Neuron (in vitro differentiated cells): Measurements from ENCODE around the gene PLA2G12A.

Experiments
- H2AFZ ChIP-seq: one replicate; pipeline ENCODE4 v1.6.1; 2013; ENCODE audit warnings: low read depth, mild to moderate bottlenecking, inconsistent platforms, low read length, moderate library complexity
- H3K27me3 ChIP-seq: one replicate; pipeline ENCODE4 v1.6.1; 2013; ENCODE audit warnings: low read length; ENCODE audit not compliant: insufficient read depth
- H3K36me3 ChIP-seq: one replicate; pipeline ENCODE4 v1.6.1; 2013; ENCODE audit warnings: low read length; ENCODE audit not compliant: insufficient read depth
- H3K4me1 ChIP-seq: one replicate; pipeline ENCODE4 v1.6.1; 2013; ENCODE audit warnings: low read length; ENCODE audit not compliant: insufficient read depth
- H3K4me3 ChIP-seq: 2 replicates; pipeline ENCODE4 v1.5.1; 2013; ENCODE audit warnings: mild to moderate bottlenecking, low read length, moderate library complexity
- H3K9me3 ChIP-seq: one replicate; pipeline ENCODE4 v1.6.1; 2013; ENCODE audit warnings: low read length

The PLA2G12A gene

DNA sequence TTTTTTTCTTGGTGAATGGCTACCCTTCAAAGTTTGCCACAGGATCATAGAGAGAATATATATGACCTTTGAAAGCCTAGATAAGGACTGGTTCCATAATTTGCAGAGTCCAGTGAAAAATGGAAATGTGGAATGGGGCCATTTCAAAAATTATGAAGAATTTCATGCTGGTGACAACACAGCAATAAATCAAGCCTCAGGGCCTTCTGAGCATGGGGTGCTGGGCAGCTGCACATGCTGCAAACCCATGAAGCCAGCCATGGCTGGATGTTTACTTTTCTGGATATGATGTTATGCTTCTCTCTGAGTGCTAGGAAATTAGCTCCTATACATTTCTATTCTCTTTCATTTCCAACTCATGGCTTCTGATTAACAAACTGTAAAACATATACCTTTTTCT lies 16.0 kb upstream of the PLA2G12A start:
- Histone ChIP-seq H3K4me1 (no peaks in the 10 kb centered on the region), H3K4me3 (no peak overlapping the region), H3K27me3 (peaks cover 16% of the 10 kb centered on the region), H3K9me3 (no peaks in the 10 kb centered on the region), H3K36me3 (no peaks in the 10 kb centered on the region), H2AFZ (no peak overlapping the region)

DNA sequence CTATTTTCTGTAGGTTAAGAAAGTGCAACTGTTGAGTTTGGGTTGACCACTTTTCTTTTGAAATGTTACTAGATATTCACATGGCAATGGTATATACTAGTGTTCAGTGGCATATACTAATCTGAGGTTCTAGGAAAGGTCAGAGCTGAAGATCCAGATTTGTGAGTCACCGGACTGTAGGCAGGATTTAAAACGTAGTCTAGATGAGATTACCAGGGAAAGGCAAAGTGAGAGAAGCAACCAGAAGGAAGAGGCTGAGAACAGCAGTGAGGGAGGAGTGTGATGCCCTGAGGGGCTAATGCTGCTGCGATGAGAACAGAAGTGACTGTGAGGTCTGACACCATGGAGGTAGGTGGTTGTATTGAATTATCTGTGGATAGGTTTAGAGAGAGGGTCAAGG lies 9.7 kb upstream of the PLA2G12A start:
- Histone ChIP-seq H3K9me3 (no peaks in the 10 kb centered on the region), H2AFZ (no peak overlapping the region), H3K36me3 (no peaks in the 10 kb centered on the region), H3K4me3 (no peak overlapping the region), H3K4me1 (no peaks in the 10 kb centered on the region), H3K27me3 (peaks cover 21% of the 10 kb centered on the region)

DNA sequence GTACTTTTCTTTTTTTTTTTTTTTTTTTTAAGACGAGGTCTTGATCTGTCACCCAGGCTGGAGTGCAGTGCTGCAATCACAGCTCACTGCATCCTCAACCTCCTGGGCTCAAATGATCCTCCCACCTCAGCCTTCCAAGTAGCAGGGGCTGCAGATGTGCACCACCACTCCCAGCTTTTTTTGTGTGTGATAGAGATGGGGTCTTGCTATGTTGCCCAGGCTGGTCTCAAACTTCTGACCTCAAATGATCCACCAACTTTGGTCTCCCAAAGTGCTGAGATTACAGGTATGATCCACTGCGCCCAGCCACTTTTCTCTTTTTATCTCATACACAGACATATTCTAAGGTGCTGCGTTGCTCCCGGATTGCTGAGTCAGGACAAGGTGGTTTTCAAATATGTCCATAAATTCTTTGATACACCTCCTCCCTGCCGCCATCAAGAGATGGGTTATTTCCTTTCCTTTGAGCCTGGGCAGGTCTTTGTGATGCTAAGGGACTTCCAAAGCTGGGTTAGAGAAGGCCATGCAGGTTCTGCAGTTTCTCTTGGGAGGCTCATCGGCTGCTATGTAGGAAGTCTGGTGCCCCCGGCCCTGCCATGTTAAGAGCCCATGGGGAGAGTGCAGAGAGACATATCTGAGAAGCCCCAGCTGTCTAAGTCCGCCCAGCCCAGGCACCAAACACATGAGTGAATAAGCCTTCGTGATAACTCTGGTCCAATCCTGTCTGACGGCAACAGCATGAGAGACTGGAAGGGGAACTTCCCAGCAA lies 8.4 kb upstream of the PLA2G12A start:
- Histone ChIP-seq H3K4me3 (no peak overlapping the region), H3K36me3 (no peaks in the 10 kb centered on the region), H2AFZ (no peak overlapping the region), H3K27me3 (peaks cover 14% of the 10 kb centered on the region), H3K9me3 (no peaks in the 10 kb centered on the region), H3K4me1 (no peaks in the 10 kb centered on the region)

DNA sequence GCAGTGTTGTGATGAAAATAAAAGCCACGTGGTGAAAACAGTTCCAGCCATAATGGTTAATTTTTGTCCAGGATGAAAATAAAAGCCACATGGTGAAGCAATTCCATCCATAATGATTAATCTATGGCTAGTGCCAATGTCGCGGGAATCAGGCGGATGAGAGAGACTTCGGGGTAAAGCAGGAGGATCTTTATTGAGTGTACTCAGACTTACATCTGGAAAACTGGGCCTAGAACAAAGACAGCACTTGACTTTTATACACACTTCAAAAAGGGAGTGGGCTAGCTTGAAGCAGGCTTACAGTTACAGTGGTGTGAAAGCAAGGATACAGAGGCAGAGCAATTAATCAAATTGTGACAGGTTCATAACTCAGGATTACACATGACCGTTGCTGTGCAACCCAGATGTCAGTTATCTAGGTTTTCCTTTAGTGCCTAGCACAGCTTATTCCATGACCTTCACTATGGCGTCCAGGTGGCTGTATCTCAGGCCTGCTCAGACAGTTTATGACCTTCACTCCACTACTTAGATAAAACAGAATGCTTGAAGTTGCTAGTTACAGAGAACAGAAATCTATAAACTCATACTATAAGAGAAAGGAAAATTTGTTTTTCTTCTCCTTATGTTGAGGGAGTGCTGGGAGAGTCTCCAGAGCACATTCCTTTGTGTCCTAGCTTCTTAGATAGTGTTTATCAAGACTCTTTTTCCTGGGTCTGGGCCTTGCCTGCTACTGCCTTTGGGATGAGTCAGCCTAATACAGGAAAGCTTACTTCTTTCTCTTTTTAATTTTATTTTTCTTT lies 5.9 kb upstream of the PLA2G12A start:
- H3K27me3 ChIP-seq: peaks cover 14% of the 10 kb centered on the region
- H3K9me3 ChIP-seq: no peaks in the 10 kb centered on the region
- no peak overlapping the region for H2AFZ ChIP-seq
- no peaks in the 10 kb centered on the region for H3K4me1 ChIP-seq
- H3K36me3 ChIP-seq: no peaks in the 10 kb centered on the region
- H3K4me3 ChIP-seq: no peak overlapping the region

DNA sequence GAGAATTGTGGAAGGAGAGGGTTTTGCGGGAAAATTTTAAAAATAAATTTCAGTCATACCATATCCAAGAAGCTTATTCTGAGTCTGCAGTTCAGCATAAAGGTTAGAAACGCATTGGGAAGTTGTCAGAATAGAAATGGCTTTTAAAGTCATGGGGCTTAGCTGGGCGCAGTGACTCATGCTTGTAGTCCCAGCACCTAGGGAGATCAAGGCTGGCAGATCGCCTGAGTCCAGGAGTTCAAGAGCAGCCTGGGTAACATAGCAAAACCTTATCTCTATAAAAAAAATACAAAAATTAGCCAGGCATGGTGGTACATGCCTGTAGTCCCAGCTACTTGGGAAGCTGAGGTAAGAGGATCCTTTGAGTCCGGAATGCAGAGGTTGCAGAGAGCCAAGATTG lies 3.9 kb upstream of the PLA2G12A start:
- no peak overlapping the region for H2AFZ ChIP-seq
- H3K4me1 ChIP-seq: peaks cover 10% of the 10 kb centered on the region
- H3K4me3 ChIP-seq: no peak overlapping the region
- no peaks in the 10 kb centered on the region for H3K36me3 ChIP-seq
- peaks cover 14% of the 10 kb centered on the region for H3K27me3 ChIP-seq
- H3K9me3 ChIP-seq: no peaks in the 10 kb centered on the region

DNA sequence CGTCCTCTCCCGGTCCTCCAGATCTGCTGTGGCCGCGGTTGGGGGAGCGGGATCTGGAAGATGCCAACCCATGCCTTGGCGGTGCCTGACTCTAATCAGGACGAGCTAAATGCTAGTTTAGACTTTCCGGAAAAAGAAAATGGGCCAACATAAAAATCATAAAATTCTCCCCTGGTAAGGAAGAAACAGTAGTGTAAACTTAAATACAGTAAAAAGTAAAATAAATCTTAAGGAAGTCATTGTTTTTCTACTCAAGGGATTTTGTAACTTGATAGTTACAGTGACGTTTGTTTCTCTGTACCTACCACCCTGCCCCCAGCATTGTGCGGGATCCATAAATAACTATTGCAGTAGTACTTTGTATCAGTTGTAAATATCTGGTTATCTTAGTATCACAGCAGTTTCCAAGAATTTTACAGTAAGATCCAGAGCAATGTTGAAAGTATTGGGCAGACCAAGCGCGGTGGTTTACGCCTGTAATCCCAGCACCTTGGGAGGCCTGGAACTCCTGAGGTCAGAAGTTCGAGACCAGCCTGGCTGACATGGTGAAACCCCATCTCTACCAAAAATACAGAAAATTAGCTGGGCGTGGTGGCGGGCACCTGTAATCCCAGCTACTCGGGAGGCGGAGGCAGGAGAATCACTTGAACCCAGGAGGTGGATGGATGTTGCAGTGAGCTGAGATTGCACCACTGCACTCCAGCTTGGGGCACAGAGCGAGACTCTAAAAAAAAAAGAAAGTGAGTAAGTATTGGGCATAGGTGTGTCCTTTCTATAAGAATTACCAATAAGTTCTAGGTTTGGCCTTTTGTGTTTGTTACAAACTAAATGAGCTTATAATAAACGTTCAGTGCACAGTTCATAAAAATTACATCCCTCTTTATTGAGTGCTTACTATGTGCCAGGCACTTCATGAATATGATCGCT lies 1.0 kb upstream of the PLA2G12A start:
- Histone ChIP-seq H2AFZ (peak overlapping the region; percentile 99), H3K36me3 (no peaks in the 10 kb centered on the region), H3K4me3 (peak overlapping the region; percentile 96), H3K4me1 (peaks cover 15% of the 10 kb centered on the region), H3K9me3 (no peaks in the 10 kb centered on the region), H3K27me3 (peaks cover 9% of the 10 kb centered on the region)

DNA sequence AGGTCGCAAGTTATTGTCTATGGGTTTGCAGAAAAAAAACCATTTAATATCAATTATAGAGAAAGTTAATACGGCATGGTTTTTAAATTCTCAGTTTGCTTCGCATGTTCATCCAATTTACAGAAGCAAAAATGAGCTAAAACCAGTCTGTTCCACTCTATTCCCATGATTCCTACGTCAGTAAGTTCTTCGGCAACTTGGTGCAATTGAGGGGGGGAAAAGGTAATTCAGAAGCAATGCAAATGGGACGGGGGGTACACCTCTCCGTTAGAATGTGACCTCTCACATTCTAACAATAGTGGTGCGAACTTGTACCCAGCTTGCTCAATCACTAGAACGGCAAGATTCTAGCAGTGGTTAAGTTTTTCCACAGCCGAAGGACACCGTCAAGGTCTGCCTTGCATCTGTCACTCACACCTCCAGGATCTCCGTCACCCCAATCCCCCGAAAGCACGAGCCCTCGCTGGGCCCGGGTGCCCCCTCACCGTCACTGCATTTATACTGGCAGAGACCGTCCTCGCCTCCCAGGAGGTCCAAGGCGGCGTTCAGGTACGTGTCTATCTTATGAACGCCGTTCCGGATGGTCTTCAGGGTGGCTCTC lies 653 bp downstream of the PLA2G12A start:
- H3K4me3 ChIP-seq: peak overlapping the region; percentile 96
- peaks cover 9% of the 10 kb centered on the region for H3K27me3 ChIP-seq
- no peaks in the 10 kb centered on the region for H3K36me3 ChIP-seq
- H2AFZ ChIP-seq: peak overlapping the region; percentile 65
- H3K4me1 ChIP-seq: peaks cover 15% of the 10 kb centered on the region
- no peaks in the 10 kb centered on the region for H3K9me3 ChIP-seq

DNA sequence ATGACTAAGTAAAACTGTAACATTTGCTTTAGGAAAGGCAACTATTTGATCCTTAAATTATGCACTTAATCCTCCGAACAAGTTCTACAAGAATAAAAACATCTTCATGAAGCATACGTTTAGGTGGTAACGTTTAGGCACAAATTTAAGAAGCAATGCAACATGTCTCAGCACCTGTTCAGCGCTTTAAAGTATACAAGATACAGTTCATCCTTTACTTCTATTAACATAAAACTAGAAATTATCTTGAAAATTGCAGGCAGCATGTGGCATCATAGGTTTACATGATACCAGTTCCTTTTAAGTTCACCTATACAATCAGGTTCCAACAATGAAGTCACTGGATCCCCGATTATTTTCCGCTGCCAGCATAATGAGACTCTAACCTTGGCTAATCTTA lies 1.5 kb downstream of the PLA2G12A start:
- Histone ChIP-seq H3K9me3 (no peaks in the 10 kb centered on the region), H3K27me3 (peaks cover 9% of the 10 kb centered on the region), H3K4me1 (peaks cover 15% of the 10 kb centered on the region), H3K4me3 (peak overlapping the region; percentile 96), H3K36me3 (no peaks in the 10 kb centered on the region), H2AFZ (peak overlapping the region; percentile 65)

DNA sequence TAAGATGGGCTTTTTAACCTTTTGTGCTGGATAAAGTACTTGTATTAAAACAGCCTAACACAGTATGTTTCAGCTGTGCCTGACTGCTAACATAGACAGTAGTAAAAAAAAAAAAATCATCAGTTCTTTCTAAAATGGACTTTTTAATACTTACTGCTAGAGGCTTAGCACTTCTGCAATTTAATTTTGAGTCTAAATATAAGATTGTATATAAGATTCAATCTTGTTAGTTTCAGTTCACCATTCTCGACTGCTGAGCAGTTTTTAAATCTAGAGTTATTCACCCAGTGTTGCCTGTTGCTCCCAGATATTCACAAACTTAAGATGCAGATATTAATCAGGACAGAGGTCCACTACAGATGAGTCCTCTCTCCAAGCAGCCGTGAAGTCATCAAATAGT lies 6.8 kb downstream of the PLA2G12A start:
- H3K9me3 ChIP-seq: peaks cover 7% of the 10 kb centered on the region
- no peaks in the 10 kb centered on the region for H3K27me3 ChIP-seq
- H3K4me1 ChIP-seq: no peaks in the 10 kb centered on the region
- no peak overlapping the region for H2AFZ ChIP-seq
- H3K36me3 ChIP-seq: no peaks in the 10 kb centered on the region
- H3K4me3 ChIP-seq: no peak overlapping the region

DNA sequence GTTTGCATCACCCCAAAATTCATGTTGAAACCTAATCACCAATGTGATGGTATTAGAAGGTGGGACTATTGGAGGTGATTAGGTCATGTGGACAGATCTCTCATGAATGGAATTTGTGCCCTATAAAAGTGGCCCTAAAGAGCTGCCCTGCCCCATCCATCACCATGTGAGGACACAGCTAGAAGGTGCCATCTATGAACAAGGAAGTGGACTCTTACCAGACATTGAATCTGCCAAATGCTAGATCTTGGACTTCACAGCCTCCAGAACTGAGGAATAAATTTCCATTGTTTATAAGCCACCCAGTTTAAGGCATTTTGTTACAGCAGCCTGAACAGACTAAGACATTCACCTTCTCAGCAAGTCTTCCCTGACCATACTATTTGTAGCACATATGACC lies 7.5 kb downstream of the PLA2G12A start:
- Histone ChIP-seq H3K4me1 (no peaks in the 10 kb centered on the region), H3K36me3 (no peaks in the 10 kb centered on the region), H2AFZ (no peak overlapping the region), H3K27me3 (no peaks in the 10 kb centered on the region), H3K4me3 (no peak overlapping the region), H3K9me3 (peaks cover 7% of the 10 kb centered on the region)

DNA sequence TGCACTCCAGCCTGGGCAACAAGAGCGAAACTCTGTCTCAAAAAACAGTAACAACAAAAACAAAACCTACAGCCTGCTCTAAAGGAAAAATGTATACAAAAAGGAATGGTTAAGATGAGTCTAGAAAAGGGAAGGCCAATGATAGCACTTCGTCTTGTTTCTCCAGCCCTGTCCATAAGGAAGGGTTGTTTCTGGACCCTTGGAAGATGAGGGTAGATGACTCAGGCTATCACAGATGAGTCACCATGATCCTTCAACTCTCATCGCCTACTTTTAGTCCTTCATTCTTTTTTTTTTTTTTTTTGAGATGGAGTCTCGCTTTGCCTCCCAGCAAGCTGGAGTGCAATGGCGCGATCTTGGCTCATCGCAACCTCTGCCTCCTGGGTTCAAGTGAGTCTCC lies 8.8 kb downstream of the PLA2G12A start:
- Histone ChIP-seq H2AFZ (no peak overlapping the region), H3K4me1 (no peaks in the 10 kb centered on the region), H3K27me3 (no peaks in the 10 kb centered on the region), H3K9me3 (peaks cover 7% of the 10 kb centered on the region), H3K36me3 (peaks cover 11% of the 10 kb centered on the region), H3K4me3 (no peak overlapping the region)

DNA sequence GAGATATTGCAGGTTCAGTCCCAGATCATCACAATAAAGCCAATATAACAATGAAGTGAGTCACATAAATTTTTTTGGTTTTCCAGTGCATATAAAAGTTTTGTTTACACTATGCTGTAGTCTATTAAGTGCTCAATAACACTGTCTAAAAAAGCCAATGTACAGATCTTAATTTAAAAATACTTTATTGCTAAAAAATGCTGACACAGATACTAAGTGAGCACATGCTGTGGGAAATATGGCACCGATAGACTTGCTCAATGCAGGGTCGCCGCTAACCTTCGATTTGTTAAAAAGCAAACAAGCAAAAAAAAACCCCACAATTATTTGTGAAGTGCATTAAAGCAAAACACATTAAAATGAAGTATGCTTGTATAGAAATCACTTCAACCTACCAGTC lies 10.3 kb downstream of the PLA2G12A start:
- Histone ChIP-seq H2AFZ (no peak overlapping the region), H3K9me3 (peaks cover 7% of the 10 kb centered on the region), H3K4me1 (no peaks in the 10 kb centered on the region), H3K27me3 (no peaks in the 10 kb centered on the region), H3K36me3 (peaks cover 13% of the 10 kb centered on the region), H3K4me3 (no peak overlapping the region)
